CD4-positive, alpha-beta T cell (primary cell): Measurements from ENCODE around the gene GJD4. TPM values are rescaled to one million over a fixed set of nuclear protein-coding genes. Genes with fewer than 3 reads are reported as not detected.

Experiments used
- ATAC-seq: fragments of 200-7000 bp; cut with Tn5 transposase; one replicate; pipeline ENCODE4 v1.10.0; 2022; ENCODE audit warnings: mild to moderate bottlenecking; ENCODE audit not compliant: poor library complexity
- CTCF ChIA-PET: fragments of 350-600 bp; sonication (Branson Sonifier 250); formaldehyde crosslinking; loops from one replicate; lab custom pipeline; 2021; ENCODE audit warnings: antibody characterized with exemption, inconsistent platforms; lab: Charles Lee
- POLR2A ChIA-PET: fragments of 350-600 bp; sonication (Branson Sonifier 250); formaldehyde crosslinking; loops from one replicate; lab custom pipeline; 2021; ENCODE audit warnings: antibody characterized with exemption, inconsistent platforms; lab: Charles Lee
- DNase-seq, 14 experiments: peaks; one replicate each; pipeline ENCODE4 v3.0.0-alpha.2; 2013 to 2020; ENCODE audit warnings: mixed read lengths in 2 of 14
- H3K27ac ChIP-seq, 2 donors: one replicate each; pipeline versions ENCODE4 v1.5.1 to v1.7.0; 2013; ENCODE audit warnings: low read length in 2 of 2, low read depth in 1 of 2, mild to moderate bottlenecking in 1 of 2
- H3K27me3 ChIP-seq, 2 experiments: 1 replicate in 1 of 2; 2 replicates in 1 of 2; pipeline versions ENCODE4 v1.6.1 to v1.7.0; 2013; ENCODE audit warnings: low read length in 2 of 2, control low read depth in 1 of 2, mild to moderate bottlenecking in 1 of 2, moderate library complexity in 1 of 2; ENCODE audit not compliant: insufficient read depth in 2 of 2, control insufficient read depth in 1 of 2
- H3K36me3 ChIP-seq: one replicate; pipeline ENCODE4 v1.6.1; 2013; ENCODE audit warnings: low read length, control low read depth; ENCODE audit not compliant: insufficient read depth
- H3K4me1 ChIP-seq: one replicate; pipeline ENCODE4 v1.6.1; 2013; ENCODE audit warnings: low read length, control low read depth; ENCODE audit not compliant: insufficient read depth
- H3K4me3 ChIP-seq: one replicate; pipeline ENCODE4 v1.5.1; 2013; ENCODE audit warnings: mild to moderate bottlenecking, low read length, moderate library complexity
- H3K9me3 ChIP-seq, 2 experiments: 1 replicate in 1 of 2; 2 replicates in 1 of 2; pipeline versions ENCODE4 v1.6.1 to v1.7.0; 2013; ENCODE audit warnings: low read length in 2 of 2, mild to moderate bottlenecking in 2 of 2, control low read depth in 1 of 2, moderate library complexity in 1 of 2; ENCODE audit not compliant: control insufficient read depth in 1 of 2, insufficient read depth in 1 of 2
- H3K27ac Mint-ChIP-seq: one replicate; pipeline ENCODE4 v1.8.0; 2020; ENCODE audit warnings: mixed read lengths
- H3K27me3 Mint-ChIP-seq: one replicate; pipeline ENCODE4 v1.8.0; 2021; ENCODE audit warnings: mixed read lengths
- H3K36me3 Mint-ChIP-seq: one replicate; pipeline ENCODE4 v1.8.0; 2021; ENCODE audit warnings: low read depth, mixed read lengths
- H3K4me1 Mint-ChIP-seq: one replicate; pipeline ENCODE4 v1.8.0; 2021; ENCODE audit warnings: low read depth, mixed read lengths
- H3K4me3 Mint-ChIP-seq: one replicate; pipeline ENCODE4 v1.8.0; 2020; ENCODE audit warnings: mild to moderate bottlenecking, mixed read lengths
- H3K9me3 Mint-ChIP-seq: one replicate; pipeline ENCODE4 v1.8.0; 2020; ENCODE audit warnings: mixed read lengths
- CTCF ChIP-seq: fragments of 200-600 bp; IDR thresholded peaks from one replicate; pipeline ENCODE4 v1.8.0; 2022; ENCODE audit warnings: antibody characterized with exemption, mild to moderate bottlenecking
- intact Hi-C, 2 experiments: fragments of 100-400 bp; cut with DNase I in 1 of 2; cut with micrococcal nuclease in 1 of 2; formaldehyde crosslinking; loops; one replicate each; pipeline versions ENCODE4 v1.15.1 to v1.9.0; 2023 to 2025; cut with DNase I, micrococcal nuclease
- total RNA-seq, 174 experiments: library from RNA in 2 of 174; stranded (reverse) in 2 of 174; gene quantifications; one replicate each; pipeline ENCODE4 v1.2.3 and lab custom pipeline; 2021 to 2026

The GJD4 gene
- total RNA-seq, 2 experiments from 2014 or later: not detected

- no peak for ATAC-seq
- H3K9me3 Mint-ChIP-seq: no peaks in the 10 kb centered on the region
- intact Hi-C loops: loop anchor here in 1 of 2 experiments (5.0 kb wide), 1 partner anchor 306 kb away; the partner anchor contains the start of gene CCNY
- peak overlapping the region; percentile 94 for H3K4me3 Mint-ChIP-seq
- Histone ChIP-seq H3K4me1 (peaks cover 31% of the 10 kb centered on the region), H3K36me3 (no peaks in the 10 kb centered on the region), H3K9me3 (no peaks in the 10 kb centered on the region), H3K4me3 (peak overlapping the region; percentile 65), H3K27ac (no peak overlapping the region), H3K27me3 (peaks cover 5 to 11% of the 10 kb centered on the region in 2 experiments)
- peak overlapping the region; percentile 13 for H3K27ac Mint-ChIP-seq
- H3K27me3 Mint-ChIP-seq: peaks cover 49% of the 10 kb centered on the region
- peaks cover 35% of the 10 kb centered on the region for H3K4me1 Mint-ChIP-seq
- peak in 5 of 14 experiments; percentile 6 to 44 (median 36) for DNase-seq
- H3K36me3 Mint-ChIP-seq: no peaks in the 10 kb centered on the region
- no peak for TF ChIP-seq CTCF
- CTCF ChIA-PET: interaction anchor here (1.3 kb wide), 1 partner anchor 8 kb away, joined by 3 read pairs; no protein-coding TSS in a partner anchor
- POLR2A ChIA-PET: no interaction called here
Observed at GRCh38 chr10:35643151-35644049, 38.3 kb downstream of the GJD4 start.

GRCh38 chr10:35644050-35644950, 39.2 kb downstream of the GJD4 start:
- no peaks in the 10 kb centered on the region for H3K9me3 ChIP-seq
- ChIA-PET POLR2A (no interaction called here), CTCF (interaction anchor here (1.3 kb wide), 1 partner anchor 9 kb away, joined by 3 read pairs; no protein-coding TSS in a partner anchor)
- no peak for ATAC-seq
- no peaks in the 10 kb centered on the region for H3K36me3 ChIP-seq
- peak overlapping the region; percentile 13 for H3K27ac Mint-ChIP-seq
- intact Hi-C loops: loop anchor here in 1 of 2 experiments (5.0 kb wide), 1 partner anchor 307 kb away; the partner anchor contains the start of gene CCNY
- no peaks in the 10 kb centered on the region for H3K9me3 Mint-ChIP-seq
- H3K27me3 ChIP-seq: peaks cover 0 to 7% of the 10 kb centered on the region in 2 experiments
- H3K4me1 ChIP-seq: peaks cover 31% of the 10 kb centered on the region
- H3K27me3 Mint-ChIP-seq: peaks cover 43% of the 10 kb centered on the region
- peak overlapping the region; percentile 65 for H3K4me3 ChIP-seq
- peak in 2 of 14 experiments; percentile 13 to 23 for DNase-seq
- H3K4me3 Mint-ChIP-seq: peak overlapping the region; percentile 94
- H3K4me1 Mint-ChIP-seq: peaks cover 35% of the 10 kb centered on the region
- H3K36me3 Mint-ChIP-seq: no peaks in the 10 kb centered on the region
- no peak for TF ChIP-seq CTCF
- no peak overlapping the region for H3K27ac ChIP-seq

GRCh38 chr10:35650894-35651293, 45.8 kb downstream of the GJD4 start:
- TF ChIP-seq CTCF: no peak
- H3K27ac ChIP-seq: no peak overlapping the region
- no peaks in the 10 kb centered on the region for H3K9me3 ChIP-seq
- ATAC-seq (no peak), DNase-seq (no peak)
- peaks cover 0 to 6% of the 10 kb centered on the region in 2 experiments for H3K27me3 ChIP-seq
- Mint-ChIP-seq H3K27me3 (peaks cover 26% of the 10 kb centered on the region), H3K9me3 (no peaks in the 10 kb centered on the region), H3K4me1 (no peaks in the 10 kb centered on the region), H3K36me3 (no peaks in the 10 kb centered on the region), H3K4me3 (no peak overlapping the region), H3K27ac (no peak overlapping the region)
- no peak overlapping the region for H3K4me3 ChIP-seq
- H3K36me3 ChIP-seq: no peaks in the 10 kb centered on the region
- POLR2A ChIA-PET: no interaction called here
- no peaks in the 10 kb centered on the region for H3K4me1 ChIP-seq
- intact Hi-C loops: no loop called here
- CTCF ChIA-PET: no interaction called here
